OCI-LY7 (cell line): ENCODE measurements around the gene TMEM154. TPM values are rescaled to one million over a fixed set of nuclear protein-coding genes. Genes with fewer than 3 reads are reported as not detected.

ENCODE experiments used
- BruUV-seq: library from RNA; stranded (reverse); fragments of 400-500 nt; replicated peaks from 2 replicates; lab custom pipeline; 2021; lab: Mats Ljungman, UMichigan
- CTCF ChIA-PET: fragments of 300-600 bp; sonication (Branson Sonifier 250); formaldehyde crosslinking; loops from one replicate; lab custom pipeline; 2022; ENCODE audit warnings: antibody characterized with exemption; ENCODE audit not compliant: unreplicated experiment; lab: Charles Lee
- POLR2A ChIA-PET: fragments of 300-600 bp; sonication (Branson Sonifier 250); formaldehyde crosslinking; loops from one replicate; lab custom pipeline; 2022; ENCODE audit warnings: antibody characterized with exemption; lab: Charles Lee
- DNase-seq: peaks from one replicate; pipeline ENCODE4 v3.0.0-alpha.2; 2015; ENCODE audit warnings: low spot score
- H2AFZ ChIP-seq: fragments of 200-600 bp; sonication (generic), shearing (Covaris generic); 2 replicates; pipeline ENCODE4 v1.6.1; 2014; ENCODE audit warnings: mild to moderate bottlenecking, antibody characterized with exemption, low read length, moderate library complexity
- H3K27ac ChIP-seq: fragments of 200-600 bp; sonication (generic); 2 replicates; pipeline ENCODE4 v1.5.1; 2014; ENCODE audit warnings: mixed run types, low read depth, mild to moderate bottlenecking, moderate library complexity, low read length, inconsistent platforms; ENCODE audit not compliant: poor library complexity, severe bottlenecking
- H3K36me3 ChIP-seq: fragments of 200-600 bp; sonication (generic); 2 replicates; pipeline ENCODE4 v1.6.1; 2014; ENCODE audit warnings: mild to moderate bottlenecking, antibody characterized with exemption, low read length, moderate library complexity, mixed read lengths; ENCODE audit not compliant: insufficient read depth
- H3K4me1 ChIP-seq: fragments of 200-600 bp; sonication (generic); 2 replicates; pipeline ENCODE4 v1.5.1; 2014; ENCODE audit warnings: mild to moderate bottlenecking, low read length; ENCODE audit not compliant: insufficient read depth, poor library complexity, severe bottlenecking
- H3K4me2 ChIP-seq: fragments of 200-600 bp; sonication (generic); 2 replicates; pipeline ENCODE4 v1.6.1; 2014; ENCODE audit warnings: mild to moderate bottlenecking, low read length
- H3K4me3 ChIP-seq: fragments of 200-600 bp; sonication (generic); 2 replicates; pipeline ENCODE4 v1.5.1; 2014; ENCODE audit warnings: mild to moderate bottlenecking, low read depth, low read length; ENCODE audit not compliant: poor library complexity, severe bottlenecking
- H3K79me2 ChIP-seq: fragments of 200-600 bp; sonication (generic); 2 replicates; pipeline ENCODE4 v1.6.1; 2016; ENCODE audit warnings: low read depth, mild to moderate bottlenecking, low read length, moderate library complexity, mixed read lengths; ENCODE audit not compliant: insufficient read depth
- H3K9me2 ChIP-seq: fragments of 200-600 bp; sonication (generic); 2 replicates; pipeline ENCODE4 v1.6.1; 2016; ENCODE audit warnings: mild to moderate bottlenecking, low read length, mixed read lengths; ENCODE audit not compliant: insufficient read depth
- H3K9me3 ChIP-seq: fragments of 200-600 bp; sonication (generic); 2 replicates; pipeline ENCODE4 v1.6.1; 2014; ENCODE audit warnings: mild to moderate bottlenecking, mixed run types, low read length, mixed read lengths
- H4K20me1 ChIP-seq: fragments of 200-600 bp; sonication (generic); 2 replicates; pipeline ENCODE4 v1.6.1; 2014; ENCODE audit warnings: mild to moderate bottlenecking, antibody characterized with exemption, low read length, moderate library complexity, mixed read lengths; ENCODE audit not compliant: insufficient read depth
- EZH2phosphoT487 ChIP-seq: fragments of 200-600 bp; sonication (generic); IDR thresholded peaks from 2 replicates; pipeline ENCODE4 v1.6.1; 2018; ENCODE audit warnings: low read depth, borderline replicate concordance, mild to moderate bottlenecking, mixed run types, antibody characterized with exemption, low read length, moderate library complexity, mixed read lengths
- intact Hi-C: fragments of 100-400 bp; cut with micrococcal nuclease; formaldehyde crosslinking; loops from one replicate; pipeline ENCODE4 v1.10.0; 2022; ENCODE audit not compliant: unreplicated experiment
- total RNA-seq, 2 experiments: library from RNA; depleted of rRNA in 1 of 2; stranded (reverse); fragments of >200 nt in 1 of 2; shearing (Covaris generic) in 1 of 2; gene quantifications; 2 replicates each; pipeline ENCODE4 v1.2.3, GENCODE V29; 2014 to 2022
- TF ChIP-seq, protein P1 (sequence below): fragments of 200-600 bp; sonication (generic); conservative IDR thresholded peaks from 2 replicates; pipeline ENCODE4 v1.5.1; 2014; ENCODE audit warnings: mild to moderate bottlenecking, antibody characterized with exemption, low read length, moderate library complexity, mixed read lengths

TMEM154 gene
- total RNA-seq, 2 experiments from 2014 or later: 17.6 to 59.6 TPM

DNA sequence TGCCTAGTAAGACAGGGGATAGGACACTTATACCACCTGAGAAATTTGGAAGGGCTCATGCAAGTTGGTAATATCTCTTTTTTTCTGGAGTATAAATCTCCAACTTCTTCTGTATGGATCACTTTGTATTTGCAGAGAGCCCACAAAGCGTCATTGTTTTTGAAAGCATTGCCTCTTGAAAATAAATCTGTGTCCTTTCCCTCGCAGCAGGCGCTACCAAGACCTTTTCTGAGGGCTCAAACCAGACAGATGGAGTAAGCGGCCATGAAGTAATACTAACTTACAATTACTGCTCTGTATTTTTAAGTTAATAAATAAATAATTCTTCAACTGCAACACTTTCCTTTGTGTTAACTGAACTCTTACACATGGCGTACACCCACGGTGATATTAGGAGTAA lies 87.9 kb downstream of the TMEM154 start:
- Histone ChIP-seq H3K4me3 (no peak overlapping the region), H4K20me1 (no peaks in the 10 kb centered on the region), H3K79me2 (no peaks in the 10 kb centered on the region), H3K9me2 (no peaks in the 10 kb centered on the region), H3K9me3 (peaks cover 2% of the 10 kb centered on the region; the same call in 1 of the 2 replicates), H2AFZ (no peak overlapping the region), H3K36me3 (no peaks in the 10 kb centered on the region), H3K4me2 (no peak overlapping the region; the same call in 1 of the 2 replicates), H3K27ac (no peak overlapping the region), H3K4me1 (peaks cover 12% of the 10 kb centered on the region)
- CTCF ChIA-PET: no interaction called here
- POLR2A ChIA-PET: no interaction called here
- TF ChIP-seq, protein P1, sequence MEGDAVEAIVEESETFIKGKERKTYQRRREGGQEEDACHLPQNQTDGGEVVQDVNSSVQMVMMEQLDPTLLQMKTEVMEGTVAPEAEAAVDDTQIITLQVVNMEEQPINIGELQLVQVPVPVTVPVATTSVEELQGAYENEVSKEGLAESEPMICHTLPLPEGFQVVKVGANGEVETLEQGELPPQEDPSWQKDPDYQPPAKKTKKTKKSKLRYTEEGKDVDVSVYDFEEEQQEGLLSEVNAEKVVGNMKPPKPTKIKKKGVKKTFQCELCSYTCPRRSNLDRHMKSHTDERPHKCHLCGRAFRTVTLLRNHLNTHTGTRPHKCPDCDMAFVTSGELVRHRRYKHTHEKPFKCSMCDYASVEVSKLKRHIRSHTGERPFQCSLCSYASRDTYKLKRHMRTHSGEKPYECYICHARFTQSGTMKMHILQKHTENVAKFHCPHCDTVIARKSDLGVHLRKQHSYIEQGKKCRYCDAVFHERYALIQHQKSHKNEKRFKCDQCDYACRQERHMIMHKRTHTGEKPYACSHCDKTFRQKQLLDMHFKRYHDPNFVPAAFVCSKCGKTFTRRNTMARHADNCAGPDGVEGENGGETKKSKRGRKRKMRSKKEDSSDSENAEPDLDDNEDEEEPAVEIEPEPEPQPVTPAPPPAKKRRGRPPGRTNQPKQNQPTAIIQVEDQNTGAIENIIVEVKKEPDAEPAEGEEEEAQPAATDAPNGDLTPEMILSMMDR: no peak
- no peak for TF ChIP-seq EZH2phosphoT487
- no peak for DNase-seq
- intact Hi-C loops: no loop called here
- BruUV-seq: no TSS peak

DNA sequence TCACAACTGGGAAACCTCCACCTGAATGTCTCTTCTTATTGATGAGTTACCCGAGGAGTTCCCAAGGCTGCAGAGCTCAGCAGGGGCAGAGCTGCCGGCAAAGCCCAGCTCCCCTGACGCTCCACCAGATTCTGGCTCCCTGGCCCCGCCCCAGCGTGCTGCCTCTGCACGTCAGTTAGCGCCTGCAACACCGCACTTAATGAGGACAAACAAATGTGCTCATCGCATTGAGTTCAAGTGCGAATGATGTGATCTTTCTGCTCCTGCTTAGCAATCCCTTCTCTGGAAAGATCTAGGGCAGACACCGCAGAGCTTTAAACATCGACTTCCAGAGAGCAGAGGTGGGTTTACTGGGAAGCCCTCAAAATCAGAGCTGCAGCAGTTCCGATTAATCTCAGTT lies 88.4 kb downstream of the TMEM154 start:
- Histone ChIP-seq H3K4me2 (peak overlapping the region; percentile 13; the same call in 1 of the 2 replicates), H2AFZ (no peak overlapping the region), H3K9me2 (no peaks in the 10 kb centered on the region), H3K4me3 (no peak overlapping the region), H3K36me3 (no peaks in the 10 kb centered on the region), H4K20me1 (no peaks in the 10 kb centered on the region), H3K79me2 (no peaks in the 10 kb centered on the region), H3K9me3 (peaks cover 7% of the 10 kb centered on the region; the same call in 1 of the 2 replicates), H3K27ac (no peak overlapping the region), H3K4me1 (peaks cover 12% of the 10 kb centered on the region)
- no peak for TF ChIP-seq EZH2phosphoT487
- intact Hi-C loops: no loop called here
- no peak for DNase-seq
- CTCF ChIA-PET: no interaction called here
- BruUV-seq: no TSS peak
- POLR2A ChIA-PET: interaction anchor here (0.6 kb wide), 1 partner anchor 59 kb away, joined by 3 read pairs; no protein-coding TSS in a partner anchor

- Histone ChIP-seq H3K4me2 (no peak overlapping the region), H3K4me1 (peaks cover 7% of the 10 kb centered on the region), H3K79me2 (no peaks in the 10 kb centered on the region), H4K20me1 (no peaks in the 10 kb centered on the region), H3K9me3 (peaks cover 7% of the 10 kb centered on the region; the same call in 1 of the 2 replicates), H3K27ac (no peak overlapping the region), H3K4me3 (no peak overlapping the region), H3K36me3 (no peaks in the 10 kb centered on the region), H3K9me2 (no peaks in the 10 kb centered on the region), H2AFZ (no peak overlapping the region)
- ChIA-PET POLR2A (interaction anchor here (0.6 to 2.3 kb wide), 10 partner anchors 8 to 60 kb away, joined by 3 to 17 read pairs (median 4); no protein-coding TSS in a partner anchor), CTCF (no interaction called here)
- TF ChIP-seq, protein P1: no peak
- TF ChIP-seq EZH2phosphoT487: no peak
- no peak for DNase-seq
- no TSS peak for BruUV-seq
- intact Hi-C loops: no loop called here
Observed at GRCh38 chr4:152590179-152591031, 89.4 kb downstream of the TMEM154 start.
